ENCODE measurements around the gene HCFC1R1. TPM values are rescaled to one million over a fixed set of nuclear protein-coding genes. Genes with fewer than 3 reads are reported as not detected.

HCFC1R1 gene
- total and polyA plus RNA-seq, 4 donors = 10.9 to 138 (median 45.7) TPM

DNA sequence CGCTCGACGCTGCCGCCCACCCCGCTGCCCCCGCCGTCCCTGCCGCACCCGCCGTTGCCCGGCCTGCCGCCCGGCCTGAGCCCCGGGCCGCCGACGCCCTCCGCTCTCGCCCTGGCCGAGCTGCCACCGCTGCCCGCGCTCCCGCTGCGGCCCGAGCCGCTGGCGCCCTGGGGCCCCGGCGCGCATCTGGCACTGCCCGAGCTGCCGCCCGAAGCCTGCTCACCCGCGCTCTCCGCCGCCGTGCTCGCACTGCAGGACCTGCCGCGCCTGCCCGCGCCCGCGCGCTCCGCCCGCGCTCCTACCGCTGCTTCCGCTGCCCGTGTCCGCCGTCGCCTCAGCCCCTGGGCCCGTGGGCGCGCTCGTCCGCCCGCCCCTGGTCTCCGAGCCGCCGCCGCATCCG lies 19.4 kb downstream of the HCFC1R1 start:
- Histone ChIP-seq H3K4me1 (ENCODE audit: control insufficient read depth in 5 of 5, insufficient read depth in 5 of 5, low read length in 5 of 5) (peaks cover 0 to 16% (median 2%) of the 10 kb centered on the region in 5 donors), H3K9ac (ENCODE audit: insufficient read depth in 1 of 2, low read length in 2 of 2) (no peak overlapping the region), H3K36me3 (ENCODE audit: control insufficient read depth in 4 of 4, insufficient read depth in 4 of 4, low read length in 4 of 4) (no peaks in the 10 kb centered on the region), H3K4me3 (peak overlapping the region; percentile 30), H3K9me3 (ENCODE audit: control insufficient read depth in 4 of 4, insufficient read depth in 3 of 4, low read length in 3 of 4) (no peaks in the 10 kb centered on the region), H3K27me3 (ENCODE audit: control insufficient read depth in 3 of 3, insufficient read depth in 3 of 3, low read length in 2 of 3) (peaks cover 0 to 30% (median 10%) of the 10 kb centered on the region in 3 donors), H3K27ac (ENCODE audit: low read depth in 1 of 2, low read length in 1 of 2) (peak overlapping the region; percentile 46 to 78)
- TF ChIP-seq, protein P1, sequence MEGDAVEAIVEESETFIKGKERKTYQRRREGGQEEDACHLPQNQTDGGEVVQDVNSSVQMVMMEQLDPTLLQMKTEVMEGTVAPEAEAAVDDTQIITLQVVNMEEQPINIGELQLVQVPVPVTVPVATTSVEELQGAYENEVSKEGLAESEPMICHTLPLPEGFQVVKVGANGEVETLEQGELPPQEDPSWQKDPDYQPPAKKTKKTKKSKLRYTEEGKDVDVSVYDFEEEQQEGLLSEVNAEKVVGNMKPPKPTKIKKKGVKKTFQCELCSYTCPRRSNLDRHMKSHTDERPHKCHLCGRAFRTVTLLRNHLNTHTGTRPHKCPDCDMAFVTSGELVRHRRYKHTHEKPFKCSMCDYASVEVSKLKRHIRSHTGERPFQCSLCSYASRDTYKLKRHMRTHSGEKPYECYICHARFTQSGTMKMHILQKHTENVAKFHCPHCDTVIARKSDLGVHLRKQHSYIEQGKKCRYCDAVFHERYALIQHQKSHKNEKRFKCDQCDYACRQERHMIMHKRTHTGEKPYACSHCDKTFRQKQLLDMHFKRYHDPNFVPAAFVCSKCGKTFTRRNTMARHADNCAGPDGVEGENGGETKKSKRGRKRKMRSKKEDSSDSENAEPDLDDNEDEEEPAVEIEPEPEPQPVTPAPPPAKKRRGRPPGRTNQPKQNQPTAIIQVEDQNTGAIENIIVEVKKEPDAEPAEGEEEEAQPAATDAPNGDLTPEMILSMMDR (IDR thresholded peaks at IDR 0.05; ENCODE audit: control extremely low read depth, extremely low read depth) = no peak
- ATAC-seq (ENCODE audit: insufficient read depth, low FRiP score) (no peak), DNase-seq (no peak)
- WGBS, 2 donors = 0% methylated on average over 13 to 65 of the region's 67 CpGs

DNA sequence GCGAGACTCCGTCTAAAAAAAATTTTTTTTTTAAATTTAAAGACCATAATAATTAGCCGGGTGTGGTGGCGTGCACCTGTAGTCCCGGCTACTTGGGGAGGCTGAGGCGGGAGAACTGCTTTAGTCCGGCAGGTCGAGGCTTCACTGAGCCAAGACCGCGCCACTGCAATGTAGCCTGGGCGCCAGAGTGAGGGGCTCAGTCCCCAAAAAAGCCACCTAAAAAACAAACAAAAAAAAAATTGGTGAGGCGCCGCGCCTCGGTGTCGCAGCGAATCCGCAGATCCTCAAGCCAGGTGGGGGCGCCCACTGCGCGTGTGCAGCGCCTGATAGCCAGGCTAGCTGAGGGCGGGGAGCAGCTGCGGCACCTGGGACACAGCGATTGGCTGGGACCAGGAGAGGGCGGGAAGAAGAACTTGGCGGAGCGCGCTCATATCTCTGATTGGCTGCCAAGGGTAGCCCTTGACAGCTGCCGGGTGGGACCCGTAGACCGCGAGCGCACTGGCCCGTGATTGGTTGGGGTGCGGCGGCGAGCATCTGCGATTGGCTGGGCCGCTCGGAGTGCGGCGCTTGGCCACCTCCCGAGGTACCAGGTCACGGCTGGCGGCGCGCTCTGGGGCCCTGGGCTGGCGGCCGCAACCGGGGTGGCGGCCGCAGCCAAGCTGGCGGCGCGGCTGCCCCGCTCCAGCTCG lies 20.0 kb downstream of the HCFC1R1 start:
- no peaks in the 10 kb centered on the region for H3K36me3 ChIP-seq (ENCODE audit: control insufficient read depth in 4 of 4, insufficient read depth in 4 of 4, low read length in 4 of 4)
- no peak overlapping the region for H3K4me3 ChIP-seq
- no peaks in the 10 kb centered on the region for H3K9me3 ChIP-seq (ENCODE audit: control insufficient read depth in 4 of 4, insufficient read depth in 3 of 4, low read length in 3 of 4)
- no peak overlapping the region for H3K9ac ChIP-seq (ENCODE audit: insufficient read depth in 1 of 2, low read length in 2 of 2)
- H3K4me1 ChIP-seq (ENCODE audit: control insufficient read depth in 5 of 5, insufficient read depth in 5 of 5, low read length in 5 of 5) = peaks cover 0 to 16% (median 2%) of the 10 kb centered on the region in 5 donors
- peaks cover 0 to 28% (median 10%) of the 10 kb centered on the region in 3 donors for H3K27me3 ChIP-seq (ENCODE audit: control insufficient read depth in 3 of 3, insufficient read depth in 3 of 3, low read length in 2 of 3)
- H3K27ac ChIP-seq (ENCODE audit: low read depth in 1 of 2, low read length in 1 of 2) = peak overlapping the region in 1 of 2 donors; percentile 78
- peak; percentile 96 to 98 (median 97) for DNase-seq
- peak; percentile 98 for ATAC-seq (ENCODE audit: insufficient read depth, low FRiP score)
- TF ChIP-seq, protein P1 (IDR thresholded peaks at IDR 0.05; ENCODE audit: control extremely low read depth, extremely low read depth) = peak; percentile 88
- 8 to 12% methylated on average over 39 to 58 of the region's 58 CpGs for WGBS, 2 donors

DNA sequence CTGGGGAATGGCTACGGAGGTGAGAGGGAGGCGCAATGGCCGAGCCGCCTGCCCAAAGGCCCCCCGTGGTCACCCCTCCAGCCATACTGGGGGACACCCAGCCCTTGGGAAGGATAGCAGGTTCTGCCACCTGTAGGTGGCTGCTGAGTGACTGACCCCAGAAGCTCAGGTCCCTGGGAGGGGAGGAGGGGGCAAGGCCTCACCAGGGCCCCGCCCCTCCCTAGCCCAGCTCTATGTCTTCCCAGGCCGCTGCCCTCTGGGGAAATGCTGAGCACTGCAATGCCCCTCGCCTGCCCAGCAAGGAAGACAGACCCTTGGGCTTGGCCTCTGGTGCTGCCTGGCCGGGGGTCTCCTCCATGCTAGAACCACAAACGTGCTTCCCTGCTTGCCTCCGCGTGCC lies 22.4 kb downstream of the HCFC1R1 start:
- WGBS, 2 donors = 82 to 88% methylated on average over 12 of the region's 12 CpGs
- TF ChIP-seq, protein P1 (IDR thresholded peaks at IDR 0.05; ENCODE audit: control extremely low read depth, extremely low read depth) = no peak

More for the DNA sequence above, 22.4 kb downstream of the HCFC1R1 start:
- Histone ChIP-seq H3K36me3 (ENCODE audit: control insufficient read depth in 4 of 4, insufficient read depth in 4 of 4, low read length in 4 of 4) (no peaks in the 10 kb centered on the region), H3K27me3 (ENCODE audit: control insufficient read depth in 3 of 3, insufficient read depth in 3 of 3, low read length in 2 of 3) (peaks cover 0 to 8% (median 4%) of the 10 kb centered on the region in 3 donors), H3K9me3 (ENCODE audit: control insufficient read depth in 4 of 4, insufficient read depth in 3 of 4, low read length in 3 of 4) (no peaks in the 10 kb centered on the region), H3K4me1 (ENCODE audit: control insufficient read depth in 5 of 5, insufficient read depth in 5 of 5, low read length in 5 of 5) (peaks cover 0 to 3% (median 0%) of the 10 kb centered on the region in 5 donors), H3K27ac (ENCODE audit: low read depth in 1 of 2, low read length in 1 of 2) (no peak overlapping the region), H3K9ac (ENCODE audit: insufficient read depth in 1 of 2, low read length in 2 of 2) (no peak overlapping the region), H3K4me3 (no peak overlapping the region)
- no peak for ATAC-seq (ENCODE audit: insufficient read depth, low FRiP score)
- no peak for DNase-seq
